ENCODE measurements around the gene SLC30A2.
A peak's percentile ranks its signal among the peaks of the same experiment; 100 is the strongest.
"Not testable (repeated sequence)": the region's sequence is repeated elsewhere in the genome, so short reads cannot be mapped to it uniquely, and the experiment has no call there.

The SLC30A2 gene, protein sequence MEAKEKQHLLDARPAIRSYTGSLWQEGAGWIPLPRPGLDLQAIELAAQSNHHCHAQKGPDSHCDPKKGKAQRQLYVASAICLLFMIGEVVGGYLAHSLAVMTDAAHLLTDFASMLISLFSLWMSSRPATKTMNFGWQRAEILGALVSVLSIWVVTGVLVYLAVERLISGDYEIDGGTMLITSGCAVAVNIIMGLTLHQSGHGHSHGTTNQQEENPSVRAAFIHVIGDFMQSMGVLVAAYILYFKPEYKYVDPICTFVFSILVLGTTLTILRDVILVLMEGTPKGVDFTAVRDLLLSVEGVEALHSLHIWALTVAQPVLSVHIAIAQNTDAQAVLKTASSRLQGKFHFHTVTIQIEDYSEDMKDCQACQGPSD

DNA sequence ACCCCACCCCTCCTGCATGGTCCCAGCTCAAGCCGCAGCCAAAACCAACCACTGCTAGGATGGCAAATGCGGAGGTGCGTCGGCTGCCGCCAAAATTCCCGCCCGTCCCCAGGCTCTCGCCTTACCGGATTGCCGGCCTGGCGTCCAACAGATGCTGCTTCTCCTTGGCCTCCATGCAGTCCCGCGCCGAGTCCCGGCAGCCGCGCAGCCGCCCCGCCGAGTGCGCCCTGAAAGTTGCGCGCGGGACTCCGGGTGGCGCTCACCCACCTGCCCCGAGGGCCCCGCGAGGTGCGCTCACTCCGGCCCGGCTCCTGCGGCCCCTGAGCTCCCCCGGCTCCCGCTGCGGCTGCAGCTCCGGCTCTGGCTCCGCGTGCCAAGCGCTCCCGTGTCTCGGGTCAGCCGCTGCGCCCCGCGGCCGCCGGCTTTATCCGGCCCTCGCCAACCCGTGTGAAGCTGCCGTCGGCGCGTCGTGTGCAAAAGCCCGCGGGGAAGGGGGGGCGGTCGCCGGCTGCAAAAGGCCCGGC lies at the start of gene SLC30A2:
TSS of gene SLC30A2 (minus strand) at position 397 of the 524 bp plus-strand sequence. CDS start at position 175, 222 bp downstream.
- no peak for DNase-seq

DNA sequence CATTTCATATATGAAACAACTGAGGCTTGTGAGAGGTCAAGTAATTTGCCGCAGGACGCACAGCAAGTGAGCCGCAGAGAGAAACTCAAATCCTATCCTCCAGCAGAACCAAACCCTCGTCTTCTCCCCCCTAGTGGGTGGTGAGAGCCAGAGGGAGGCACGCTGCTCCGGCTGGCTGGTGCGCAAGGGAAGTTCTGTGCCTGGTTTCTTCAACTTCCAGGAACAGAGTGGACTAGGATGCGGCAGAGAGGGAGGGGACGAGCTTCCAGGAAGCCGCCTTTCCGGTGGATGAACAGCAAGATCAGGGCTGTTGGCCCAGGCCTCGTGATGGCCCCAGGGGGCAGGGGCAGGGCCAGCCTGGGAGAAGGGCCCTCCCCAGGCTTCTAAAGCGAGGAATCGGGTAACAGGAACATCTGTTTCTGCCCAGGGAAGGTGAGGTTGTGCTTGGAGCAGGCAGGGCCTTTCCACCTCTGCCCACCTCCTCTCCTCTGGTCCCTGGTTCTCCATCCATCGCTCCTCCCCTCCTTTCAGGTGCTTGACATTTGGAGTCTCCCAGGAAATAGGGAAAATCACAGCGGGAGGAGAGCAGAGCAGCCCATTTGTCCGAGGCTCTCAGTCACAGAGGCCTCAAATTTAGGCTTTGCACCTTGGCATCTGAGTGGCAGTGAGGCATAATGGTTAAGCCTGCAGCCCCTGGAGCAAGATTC lies 48.9 kb upstream of the SLC30A2 start:
- peak; percentile 73 for DNase-seq

DNA sequence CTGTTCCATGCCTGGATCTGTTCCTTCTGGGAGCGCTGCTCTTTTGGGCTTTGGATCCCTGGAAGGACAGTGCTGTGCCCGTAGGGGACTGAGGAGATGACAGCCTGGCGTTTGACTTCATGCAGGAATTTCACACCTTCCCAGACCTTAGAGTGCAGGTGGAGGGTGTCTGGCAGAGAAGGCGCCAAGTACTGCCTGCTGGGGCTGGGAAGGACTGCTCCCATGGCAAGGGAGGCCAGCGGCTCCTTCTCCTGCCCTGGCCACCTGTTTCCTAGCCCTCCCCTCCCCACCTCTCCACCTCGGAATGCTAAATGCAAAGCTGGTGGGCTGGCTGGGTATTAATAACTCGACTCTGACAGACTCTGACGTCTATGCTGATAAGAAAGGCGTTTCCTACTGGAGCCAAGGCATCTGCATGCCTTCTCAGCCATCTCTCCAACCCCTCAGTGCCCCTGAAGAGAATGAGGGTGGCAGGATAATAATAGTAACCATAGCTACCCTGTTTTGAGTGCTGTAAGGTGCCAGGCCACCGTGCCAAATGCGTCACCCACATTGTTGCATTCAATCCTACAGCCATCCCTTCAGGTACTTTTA lies 48.3 kb upstream of the SLC30A2 start:
- no peak for DNase-seq

DNA sequence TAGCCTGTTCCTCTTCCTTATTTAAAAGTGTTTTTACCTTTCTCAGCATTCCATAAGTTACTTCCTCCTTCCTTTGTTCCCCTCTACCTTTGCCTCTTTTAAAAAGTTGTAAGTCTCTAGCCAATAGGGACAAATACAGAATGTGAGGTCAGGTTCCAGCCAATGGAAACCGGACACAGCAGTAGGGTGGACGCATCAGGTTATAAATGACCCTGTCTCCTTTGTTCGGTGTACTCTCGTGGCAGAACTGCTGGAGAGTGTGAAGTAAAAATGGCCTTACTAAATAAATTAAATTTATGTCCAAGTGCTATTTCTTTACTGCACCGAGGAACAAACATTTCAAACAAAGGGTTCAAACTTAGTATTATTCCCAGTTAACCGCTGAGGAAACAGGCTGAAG lies 47.7 kb upstream of the SLC30A2 start:
- DNase-seq = not testable (repeated sequence)

DNA sequence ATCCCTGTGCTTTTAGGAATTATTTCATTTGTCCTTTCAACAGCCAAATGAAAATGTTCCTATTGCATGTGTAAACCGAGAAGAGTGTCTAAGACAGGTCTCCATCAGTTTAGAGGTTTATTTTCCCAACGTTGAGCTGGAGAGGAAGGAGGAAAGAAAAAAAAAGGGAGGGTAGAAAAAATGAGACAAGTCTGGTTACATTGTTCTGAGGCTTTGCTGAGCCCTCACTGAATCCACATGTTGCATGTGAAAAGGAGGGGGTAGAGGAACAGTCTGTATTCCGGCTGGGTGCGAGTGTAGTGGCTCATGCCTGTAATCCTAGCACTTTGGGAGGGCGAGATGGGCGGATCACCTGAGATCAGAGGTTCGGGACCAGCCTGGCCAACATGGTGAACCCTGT lies 46.5 kb upstream of the SLC30A2 start:
- no peak for DNase-seq

DNA sequence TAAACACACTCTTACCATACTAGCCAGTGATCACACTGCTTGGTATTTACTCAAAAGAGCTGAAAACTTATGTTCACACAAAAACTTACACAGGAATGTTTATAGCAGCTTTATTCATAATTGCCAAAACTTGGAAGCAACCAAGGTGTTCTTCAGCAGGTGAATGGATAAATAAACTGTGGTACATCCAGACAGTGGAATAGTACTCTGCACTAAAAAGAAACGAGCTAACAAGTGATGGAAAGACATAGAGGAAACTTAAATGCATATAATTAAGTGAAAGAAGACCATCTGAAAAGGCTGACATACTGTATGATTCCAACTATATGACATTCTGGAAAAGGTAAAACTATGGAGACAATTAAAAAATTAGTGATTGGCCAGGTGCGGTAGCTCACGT lies 45.0 kb upstream of the SLC30A2 start:
- no peak for DNase-seq

DNA sequence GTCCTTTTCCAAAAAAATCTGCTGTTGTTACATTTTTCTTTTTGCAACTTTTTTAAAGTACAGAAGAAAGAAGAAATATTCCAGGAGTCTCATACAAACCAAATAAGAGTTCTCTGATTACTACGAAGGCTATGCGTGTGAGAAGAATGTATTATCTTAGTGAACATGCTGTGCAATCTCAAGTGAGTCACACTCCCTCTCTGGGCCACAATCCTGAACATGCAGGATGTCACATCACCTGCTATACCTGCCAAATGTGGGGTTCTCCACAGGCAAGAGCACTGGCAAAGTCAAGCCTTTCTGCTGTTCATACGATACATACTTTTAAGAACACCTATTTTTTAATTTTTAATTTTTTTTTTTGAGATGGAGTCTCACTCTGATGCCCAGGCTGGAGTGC lies 43.2 kb upstream of the SLC30A2 start:
- DNase-seq = no peak

DNA sequence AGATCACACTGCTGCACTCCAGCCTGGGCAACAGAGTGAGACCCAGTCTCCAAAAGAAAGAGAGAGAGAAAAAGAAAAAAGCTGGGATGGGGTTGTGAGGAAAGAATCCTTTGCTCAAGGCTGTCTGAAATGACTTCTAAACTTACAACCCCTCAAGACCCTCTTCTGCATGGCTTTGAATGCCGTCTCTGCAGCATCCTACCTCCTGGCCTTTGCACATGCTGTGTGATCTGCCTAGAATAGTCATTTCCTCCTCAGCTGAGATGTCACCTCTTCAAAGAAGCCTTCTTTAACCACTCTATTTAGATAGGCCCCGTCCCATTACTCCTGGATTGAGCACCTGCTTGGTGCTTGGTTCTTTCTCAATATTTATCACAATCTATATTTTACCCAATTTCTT lies 38.9 kb upstream of the SLC30A2 start:
- no peak for DNase-seq

DNA sequence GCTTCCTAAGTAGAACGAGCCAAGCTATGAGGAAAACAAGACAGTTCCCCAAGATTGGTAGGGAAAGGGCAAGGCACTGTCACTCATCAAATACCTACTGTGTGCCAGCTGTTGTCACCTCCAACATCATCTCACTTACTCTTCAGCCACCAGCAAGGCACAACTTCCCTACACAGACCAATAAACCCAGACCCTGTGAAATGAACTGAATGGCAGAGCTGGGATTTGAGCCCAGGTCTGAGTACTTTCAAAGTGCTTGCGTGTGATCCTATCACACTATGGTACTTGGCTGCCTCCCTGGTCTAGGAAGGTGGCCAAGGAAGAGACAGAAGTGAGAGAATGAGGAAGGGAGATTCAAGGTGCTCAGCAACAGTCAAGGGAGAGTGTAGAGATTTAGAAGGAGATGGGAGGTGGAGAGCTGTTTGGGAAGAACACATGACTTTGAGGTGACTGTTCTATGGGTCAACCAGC lies 38.2 kb upstream of the SLC30A2 start:
- no peak for DNase-seq

DNA sequence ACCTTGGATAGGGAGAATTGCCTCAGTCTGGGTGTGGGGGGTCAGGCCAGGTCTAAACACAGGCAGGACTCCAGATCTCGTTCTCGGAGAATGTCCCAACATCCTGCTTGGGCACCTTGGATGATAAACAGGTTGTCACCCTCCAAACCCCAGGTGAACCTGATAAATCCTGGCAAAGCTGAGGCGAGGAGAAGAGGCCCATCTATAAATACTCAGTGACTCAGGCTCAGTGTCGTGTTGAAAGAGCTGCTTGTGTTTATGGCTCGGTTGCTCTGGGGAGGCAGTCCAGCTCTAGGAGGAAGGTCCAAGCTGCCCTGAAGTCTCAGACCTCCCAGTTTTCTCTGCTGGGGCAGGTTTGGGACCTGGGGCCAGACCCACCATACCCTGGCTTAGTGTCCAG lies 37.3 kb upstream of the SLC30A2 start:
- no peak for DNase-seq

DNA sequence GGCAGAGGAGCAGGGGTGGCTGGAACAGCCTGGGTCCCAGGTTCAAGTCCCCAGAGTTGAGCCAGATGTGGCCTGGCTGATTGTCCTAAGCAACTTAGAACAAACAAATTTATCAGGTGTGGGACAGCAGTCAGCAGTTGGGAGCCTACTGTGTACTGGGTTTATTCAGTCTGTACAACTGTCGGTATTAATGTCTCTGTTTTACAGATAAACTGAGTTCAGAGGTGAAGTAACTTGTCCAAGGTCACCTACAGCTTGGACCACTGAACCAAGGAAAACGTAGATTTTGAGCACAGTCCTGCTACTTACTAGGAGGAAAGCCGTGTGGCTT lies 36.1 kb upstream of the SLC30A2 start:
- DNase-seq = no peak

DNA sequence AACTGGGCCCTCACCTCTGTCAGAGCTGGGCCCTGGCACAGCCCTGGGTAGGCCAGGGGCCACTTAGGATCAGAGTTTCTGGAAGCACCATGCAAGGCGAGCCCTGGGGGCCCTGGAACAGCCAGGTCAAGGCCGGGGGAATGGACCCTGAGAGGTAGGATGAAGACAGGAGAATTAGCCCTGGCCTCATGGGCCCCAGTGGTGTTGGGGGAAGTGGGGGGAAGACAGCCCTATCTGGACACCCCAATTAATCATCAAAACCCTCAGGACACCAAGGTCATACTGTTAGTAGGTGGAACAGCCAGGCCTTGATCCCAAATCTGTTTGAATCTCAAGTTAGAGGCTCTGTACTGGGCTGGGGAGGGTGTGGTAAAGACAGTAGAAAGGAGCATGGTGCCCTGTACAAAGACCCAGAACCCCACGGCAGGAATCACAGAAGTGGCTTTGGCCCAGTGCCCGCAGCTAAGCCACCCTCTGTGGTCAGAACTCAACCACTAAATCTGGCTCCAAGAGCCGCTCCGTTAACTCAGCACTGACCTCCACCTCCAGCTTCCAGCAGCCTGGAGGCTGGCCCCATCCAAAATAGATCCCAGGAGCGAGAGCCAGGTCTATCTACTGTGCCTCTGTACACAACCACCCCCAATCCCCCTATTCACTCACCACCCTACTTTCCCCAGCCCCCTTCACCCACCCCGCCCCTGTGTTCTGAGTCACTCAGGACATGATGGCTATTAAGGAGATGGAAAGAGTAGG lies 35.5 kb upstream of the SLC30A2 start:
- no peak for DNase-seq

DNA sequence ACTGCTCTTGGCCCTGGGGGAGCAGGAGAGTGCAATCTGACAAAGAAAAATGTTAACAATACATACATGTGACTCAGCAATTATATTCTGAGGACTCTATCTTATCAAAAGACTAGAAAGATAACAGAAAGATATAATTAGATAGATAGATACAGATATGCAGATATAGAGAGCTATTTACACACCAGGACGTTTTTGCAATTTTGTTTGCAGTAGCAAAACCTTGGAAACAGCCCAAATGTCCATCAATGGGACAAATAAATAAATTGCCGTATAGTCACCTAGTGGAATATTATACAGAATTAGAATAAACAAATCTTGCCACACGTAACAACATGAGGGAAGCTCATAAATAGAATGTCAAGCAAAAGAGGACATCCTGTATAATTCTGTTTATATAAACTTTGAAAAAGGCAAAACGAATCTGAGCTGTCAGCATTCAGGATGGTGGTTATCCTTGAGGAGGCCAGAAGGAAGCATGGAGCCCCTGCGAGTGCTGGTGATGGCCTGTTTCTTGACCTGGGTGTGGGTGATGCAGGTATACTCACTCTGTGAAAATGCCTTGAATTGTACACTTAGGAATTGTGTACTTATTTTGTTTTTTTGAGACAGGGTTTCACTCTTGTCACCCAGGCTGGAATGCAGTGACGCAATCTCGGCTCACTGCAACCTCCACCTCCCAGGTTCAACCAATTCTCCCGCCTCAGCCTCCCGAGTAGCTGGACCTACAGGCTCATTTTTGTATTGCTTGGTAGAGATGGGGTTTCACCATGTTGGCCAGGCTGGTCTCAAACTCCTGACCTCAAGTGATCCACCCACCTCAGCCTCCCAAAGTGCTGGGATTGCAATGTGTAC lies 34.3 kb upstream of the SLC30A2 start:
- DNase-seq = no peak

DNA sequence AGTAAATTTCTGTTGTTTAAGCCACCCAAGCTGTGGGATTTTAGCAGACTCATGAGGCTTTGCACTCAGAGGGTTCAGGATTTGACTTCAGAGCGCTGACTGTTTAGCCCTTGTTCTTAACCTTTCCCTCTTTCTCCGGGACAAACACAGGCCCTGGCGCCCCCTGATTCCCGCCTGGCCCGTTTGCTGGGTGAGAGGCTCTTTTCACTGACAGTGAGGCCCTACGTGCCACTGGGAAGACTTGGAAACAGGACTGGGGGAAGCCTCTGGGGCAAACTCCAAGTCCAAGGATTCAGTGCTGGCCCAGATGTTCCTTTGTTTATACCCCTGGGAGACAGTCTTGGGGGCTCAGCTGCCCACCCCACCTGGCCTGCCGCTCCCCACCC lies 33.3 kb upstream of the SLC30A2 start:
- DNase-seq = no peak

DNA sequence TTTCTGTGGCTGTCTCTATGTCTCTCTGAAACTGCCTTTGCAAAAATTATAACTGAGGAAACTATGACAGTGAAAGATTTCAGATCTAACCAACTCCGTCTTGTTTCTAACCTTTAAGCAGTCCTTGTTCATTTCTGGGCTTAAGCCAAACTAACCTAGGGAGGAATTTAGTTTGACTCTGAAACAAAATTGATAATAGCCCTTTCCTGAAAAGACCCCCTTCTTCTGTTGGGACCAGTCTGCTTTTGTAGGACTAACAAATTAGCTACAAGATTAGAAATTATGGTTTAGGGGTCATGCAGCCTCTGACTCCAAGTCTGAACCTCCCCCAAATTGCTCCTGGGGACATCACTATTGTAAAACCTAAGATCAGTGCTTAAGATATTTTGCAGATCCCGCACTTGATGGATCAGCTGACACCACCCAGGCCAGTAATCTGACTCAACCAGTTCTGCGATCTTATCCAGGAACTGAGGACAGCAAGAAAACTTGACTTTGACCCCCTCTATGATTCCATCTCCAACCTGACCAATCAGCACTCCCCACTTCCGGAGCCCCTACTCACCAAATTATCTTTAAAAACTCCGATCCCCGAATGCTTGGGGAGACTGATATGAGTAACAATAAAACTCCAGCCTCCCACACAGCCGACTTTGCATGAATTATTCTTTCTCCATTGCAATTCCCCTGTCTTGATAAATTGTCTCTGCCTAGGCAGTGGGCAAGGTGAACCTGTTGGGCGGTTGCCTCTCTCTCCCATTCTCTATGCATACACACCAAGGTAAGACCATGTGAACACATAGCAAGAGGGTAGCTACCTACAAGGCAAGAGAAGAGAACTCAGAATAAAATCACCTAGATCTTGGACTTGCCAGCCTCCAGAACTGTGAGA lies 32.6 kb upstream of the SLC30A2 start:
- no peak for DNase-seq

DNA sequence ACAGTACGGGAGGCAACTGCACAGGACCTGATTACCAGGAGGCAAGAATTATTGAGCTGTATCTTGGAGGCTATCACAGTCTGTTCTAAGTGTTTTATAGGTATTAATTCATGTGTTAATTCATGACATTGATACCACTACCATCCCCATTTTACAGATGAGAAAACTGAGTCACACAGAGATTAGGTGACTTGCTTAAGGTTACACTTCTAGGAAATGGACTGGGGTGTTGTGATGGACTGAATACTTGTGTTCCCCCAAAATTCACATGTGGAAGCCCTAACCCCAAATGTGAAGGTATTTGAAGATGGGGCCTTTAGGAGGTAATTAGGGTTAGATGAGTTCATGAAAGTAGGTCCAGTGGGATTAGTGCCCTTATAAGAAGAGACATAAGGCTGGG lies 31.6 kb upstream of the SLC30A2 start:
- no peak for DNase-seq

DNA sequence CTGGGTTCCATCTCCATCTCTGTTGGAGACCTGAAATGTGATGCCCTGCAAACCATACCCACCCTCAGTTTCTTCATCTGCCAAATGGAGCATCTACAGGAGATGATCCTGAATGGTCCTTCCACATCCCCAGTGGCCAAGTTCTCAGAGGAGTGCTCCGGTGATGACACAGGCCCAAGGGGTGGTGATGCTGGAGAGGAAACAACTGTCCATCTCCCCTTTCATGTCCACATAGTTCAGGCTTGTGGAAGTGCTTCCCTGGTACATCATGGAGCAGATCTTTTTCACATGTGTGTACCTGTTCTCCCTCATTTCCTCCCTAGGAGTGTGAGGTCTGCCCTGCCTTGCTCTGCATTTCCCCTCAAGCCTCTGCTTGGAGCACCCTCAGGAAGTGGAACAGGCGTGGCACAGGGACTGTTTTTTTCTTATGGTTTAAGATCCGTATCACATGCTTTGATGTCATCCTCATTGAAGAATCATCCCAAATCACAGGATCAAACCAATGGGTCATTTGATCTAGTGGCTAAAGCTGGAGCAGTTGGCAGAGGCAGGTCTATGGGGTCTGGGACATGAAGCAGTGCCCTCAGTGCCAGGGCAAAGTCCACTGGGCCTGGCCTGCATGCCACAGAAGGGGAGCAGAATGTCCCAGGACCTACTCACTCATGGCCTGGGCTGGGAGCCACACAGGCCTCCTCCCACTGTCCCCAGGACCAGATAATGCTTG lies 29.7 kb upstream of the SLC30A2 start:
- DNase-seq = no peak

DNA sequence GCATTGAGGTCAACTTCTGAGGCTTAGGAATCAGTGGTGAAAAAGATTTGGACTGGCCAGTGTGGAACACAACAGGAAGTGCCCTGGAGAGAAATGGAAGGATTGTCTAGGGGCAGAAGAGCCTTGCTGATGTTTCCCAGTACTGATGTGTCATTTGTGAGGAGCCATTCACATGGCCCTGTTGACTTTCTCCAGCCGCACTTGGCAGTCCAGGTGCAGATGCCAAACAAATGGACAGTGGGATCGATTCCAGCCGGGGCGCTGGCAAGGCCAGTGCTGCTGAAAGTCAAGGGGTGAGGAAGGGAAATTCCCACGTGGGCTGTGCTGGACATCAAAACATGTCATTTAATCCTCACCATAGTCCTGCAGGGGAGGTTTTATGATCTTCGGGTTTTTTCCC lies 26.4 kb upstream of the SLC30A2 start:
- no peak for DNase-seq

DNA sequence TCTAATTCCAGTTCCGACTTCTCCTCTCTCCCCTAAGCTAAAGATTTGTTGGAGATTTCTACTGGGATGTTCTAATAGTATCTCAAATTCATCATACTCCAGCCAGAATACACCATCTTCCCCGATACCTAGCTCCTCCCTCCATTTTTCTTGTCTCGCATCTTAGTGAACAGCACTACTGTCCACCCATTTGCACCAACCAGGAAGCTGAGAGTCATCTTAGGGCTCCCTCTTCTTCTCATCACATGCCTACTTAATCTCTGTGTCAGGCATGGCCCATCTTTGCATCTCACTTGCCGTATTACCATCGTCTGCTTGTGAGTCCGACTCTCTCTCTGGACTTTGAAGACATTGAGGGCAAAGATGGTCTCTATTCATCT lies 25.0 kb upstream of the SLC30A2 start:
- no peak for DNase-seq

DNA sequence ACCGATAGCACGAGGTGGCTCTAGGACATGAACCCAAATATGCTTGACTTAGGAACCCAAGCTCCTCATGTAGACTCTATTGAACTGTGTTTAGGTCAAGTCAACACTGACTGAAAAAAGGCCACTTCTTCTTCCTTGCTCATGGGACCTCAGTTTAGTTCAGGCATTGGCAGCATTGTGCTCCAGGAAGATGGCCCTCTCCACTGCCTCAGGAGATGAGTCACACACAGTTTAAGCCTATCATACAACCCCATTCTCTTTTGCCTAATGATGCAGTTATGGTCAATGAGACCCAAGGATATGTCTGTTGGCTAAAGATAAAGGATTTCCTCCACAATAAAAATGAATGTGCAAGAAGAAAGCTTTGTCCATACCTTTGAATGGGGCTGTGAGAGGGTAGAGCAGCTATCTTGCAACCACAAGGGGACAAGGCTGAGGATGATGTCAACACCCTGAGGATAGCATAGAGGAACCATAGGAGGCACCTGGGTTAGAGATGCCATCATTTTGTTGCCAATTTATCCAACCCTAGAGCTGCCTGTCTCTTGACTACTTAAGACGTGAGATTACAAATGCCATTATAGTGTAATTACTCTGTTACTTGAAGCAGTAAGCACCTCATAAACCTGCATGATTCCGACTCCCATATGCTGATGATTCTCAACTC lies 24.5 kb upstream of the SLC30A2 start:
- DNase-seq = no peak
